ENCODE measurements around the gene RBM17.
"Not testable (repeated sequence)": the region's sequence is repeated elsewhere in the genome, so short reads cannot be mapped to it uniquely, and the experiment has no call there.

RBM17 gene

GRCh38 chr10:6112893-6113292 is 24.1 kb downstream of the RBM17 start:
- DNase-seq (ENCODE audit: low read depth) = no peak

- no peak for DNase-seq (ENCODE audit: low read depth)
These were observed 25.5 kb downstream of the RBM17 start for GRCh38 chr10:6114299-6114698.

GRCh38 chr10:6114805-6115341 is 26.0 kb downstream of the RBM17 start:
- no peak for DNase-seq (ENCODE audit: low read depth)

GRCh38 chr10:6115411-6115810 is 26.6 kb downstream of the RBM17 start:
- DNase-seq (ENCODE audit: low read depth) = no peak

GRCh38 chr10:6115824-6116350 is 27.1 kb downstream of the RBM17 start:
- no peak for DNase-seq (ENCODE audit: low read depth)

- no peak for DNase-seq (ENCODE audit: low read depth)
These were observed 28.0 kb downstream of the RBM17 start for GRCh38 chr10:6116806-6117205.

GRCh38 chr10:6117711-6118110 is 28.9 kb downstream of the RBM17 start:
- DNase-seq (ENCODE audit: low read depth) = no peak

- no peak for DNase-seq (ENCODE audit: low read depth)
These were observed 30.6 kb downstream of the RBM17 start for GRCh38 chr10:6119423-6119822.

GRCh38 chr10:6119962-6120361 is 31.1 kb downstream of the RBM17 start:
- DNase-seq (ENCODE audit: low read depth) = no peak

- DNase-seq (ENCODE audit: low read depth) = no peak
These were observed 31.9 kb downstream of the RBM17 start for GRCh38 chr10:6120691-6121090.

GRCh38 chr10:6121146-6121545 is 32.3 kb downstream of the RBM17 start:
- DNase-seq (ENCODE audit: low read depth) = no peak

GRCh38 chr10:6123532-6123931 is 34.7 kb downstream of the RBM17 start:
- no peak for DNase-seq (ENCODE audit: low read depth)

GRCh38 chr10:6124666-6125065 is 35.8 kb downstream of the RBM17 start:
- no peak for DNase-seq (ENCODE audit: low read depth)

GRCh38 chr10:6127461-6127860 is 38.6 kb downstream of the RBM17 start:
- DNase-seq (ENCODE audit: low read depth) = not testable (repeated sequence)

- no peak for DNase-seq (ENCODE audit: low read depth)
These were observed 39.3 kb downstream of the RBM17 start for GRCh38 chr10:6128087-6128486.

- DNase-seq (ENCODE audit: low read depth) = no peak
These were observed 39.9 kb downstream of the RBM17 start for GRCh38 chr10:6128591-6129251.

- DNase-seq (ENCODE audit: low read depth) = no peak
These were observed 42.1 kb downstream of the RBM17 start for GRCh38 chr10:6130848-6131470.

- no peak for DNase-seq (ENCODE audit: low read depth)
These were observed 44.7 kb downstream of the RBM17 start for GRCh38 chr10:6133331-6134098.

GRCh38 chr10:6134099-6134823 is 45.4 kb downstream of the RBM17 start:
- no peak for DNase-seq (ENCODE audit: low read depth)

- peak; percentile 33 for DNase-seq (ENCODE audit: low read depth)
These were observed 46.2 kb downstream of the RBM17 start for GRCh38 chr10:6135039-6135438.

- no peak for DNase-seq (ENCODE audit: low read depth)
These were observed 46.8 kb downstream of the RBM17 start for GRCh38 chr10:6135589-6136168.
